Measurements from ENCODE around the gene RPL3. TPM values are rescaled to one million over a fixed set of nuclear protein-coding genes. Genes with fewer than 3 reads are reported as not detected.

RPL3 gene
- total RNA-seq, 1 donor from 2014 or later: 1,479 TPM

DNA sequence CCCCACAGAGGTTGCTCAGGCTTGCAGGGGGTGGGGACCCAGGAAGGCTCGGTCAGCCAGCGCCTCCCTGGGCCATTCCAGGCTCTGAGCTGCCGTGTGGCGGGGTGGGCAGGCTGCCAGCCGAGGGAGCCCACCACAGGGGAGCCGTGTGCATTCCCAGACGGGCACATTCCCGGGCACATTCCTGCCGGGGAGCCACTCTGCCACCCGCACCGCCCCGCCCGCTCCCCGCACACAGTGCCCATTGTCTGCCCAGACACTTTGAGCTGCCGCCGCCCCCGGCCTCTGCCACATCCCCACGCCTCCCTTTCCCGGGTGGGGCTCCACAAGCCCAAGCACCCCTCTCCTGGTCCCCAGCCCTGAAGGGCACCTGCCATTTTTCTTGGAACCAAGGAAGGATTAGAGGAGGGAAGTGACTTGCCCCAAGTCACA, 27.4 kb downstream of the RPL3 start:
- H3K27me3 ChIP-seq: no peaks in the 10 kb centered on the region
- H3K4me3 ChIP-seq: no peak overlapping the region
- no peaks in the 10 kb centered on the region for H3K9me3 ChIP-seq
- H3K36me3 ChIP-seq: no peaks in the 10 kb centered on the region
- peaks cover 6 to 10% of the 10 kb centered on the region in 2 donors for H3K4me1 ChIP-seq
- no peak for DNase-seq (ENCODE audit: low spot score in 2 of 2)
- TF ChIP-seq, protein P1, sequence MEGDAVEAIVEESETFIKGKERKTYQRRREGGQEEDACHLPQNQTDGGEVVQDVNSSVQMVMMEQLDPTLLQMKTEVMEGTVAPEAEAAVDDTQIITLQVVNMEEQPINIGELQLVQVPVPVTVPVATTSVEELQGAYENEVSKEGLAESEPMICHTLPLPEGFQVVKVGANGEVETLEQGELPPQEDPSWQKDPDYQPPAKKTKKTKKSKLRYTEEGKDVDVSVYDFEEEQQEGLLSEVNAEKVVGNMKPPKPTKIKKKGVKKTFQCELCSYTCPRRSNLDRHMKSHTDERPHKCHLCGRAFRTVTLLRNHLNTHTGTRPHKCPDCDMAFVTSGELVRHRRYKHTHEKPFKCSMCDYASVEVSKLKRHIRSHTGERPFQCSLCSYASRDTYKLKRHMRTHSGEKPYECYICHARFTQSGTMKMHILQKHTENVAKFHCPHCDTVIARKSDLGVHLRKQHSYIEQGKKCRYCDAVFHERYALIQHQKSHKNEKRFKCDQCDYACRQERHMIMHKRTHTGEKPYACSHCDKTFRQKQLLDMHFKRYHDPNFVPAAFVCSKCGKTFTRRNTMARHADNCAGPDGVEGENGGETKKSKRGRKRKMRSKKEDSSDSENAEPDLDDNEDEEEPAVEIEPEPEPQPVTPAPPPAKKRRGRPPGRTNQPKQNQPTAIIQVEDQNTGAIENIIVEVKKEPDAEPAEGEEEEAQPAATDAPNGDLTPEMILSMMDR (IDR thresholded peaks at IDR 0.05): no peak
- intact Hi-C loops (cut with DNase I): no loop called here
- peak overlapping the region; percentile 28 to 51 for H3K27ac ChIP-seq

DNA sequence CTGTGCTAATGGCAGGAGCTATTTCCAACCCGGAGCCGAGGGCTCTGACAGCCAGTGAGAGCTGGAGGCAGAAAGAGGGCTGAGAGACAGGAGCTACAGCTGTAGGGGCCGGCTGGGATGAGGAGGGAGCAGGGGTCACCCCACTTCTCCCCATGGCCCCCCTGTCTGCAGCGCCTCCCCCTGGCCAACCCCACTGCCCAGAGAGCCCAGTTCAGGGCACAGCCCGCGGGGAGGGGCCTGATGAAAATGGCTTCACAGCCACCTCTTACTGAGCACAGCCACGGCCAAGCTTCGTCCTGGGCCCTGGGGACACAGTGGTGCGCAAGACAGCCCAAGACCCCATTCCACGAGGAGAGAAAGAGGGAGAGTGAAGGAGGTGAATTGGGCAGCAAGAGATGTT, 27.9 kb downstream of the RPL3 start:
- intact Hi-C loops (cut with DNase I): no loop called here
- no peak for DNase-seq (ENCODE audit: low spot score in 2 of 2)
- H3K4me3 ChIP-seq: no peak overlapping the region
- peak overlapping the region in 1 of 2 donors; percentile 51 for H3K27ac ChIP-seq
- no peaks in the 10 kb centered on the region for H3K27me3 ChIP-seq
- peaks cover 2 to 5% of the 10 kb centered on the region in 2 donors for H3K4me1 ChIP-seq
- H3K9me3 ChIP-seq: no peaks in the 10 kb centered on the region
- TF ChIP-seq, protein P1 (IDR thresholded peaks at IDR 0.05): no peak
- no peaks in the 10 kb centered on the region for H3K36me3 ChIP-seq

GRCh38 chr22:39290724-39291161, 28.7 kb downstream of the RPL3 start:
- H3K36me3 ChIP-seq: no peaks in the 10 kb centered on the region
- no peaks in the 10 kb centered on the region for H3K27me3 ChIP-seq
- peak in 1 of 2 donors; percentile 75 for DNase-seq (ENCODE audit: low spot score in 2 of 2)
- peaks cover 2 to 5% of the 10 kb centered on the region in 2 donors for H3K4me1 ChIP-seq
- no peak overlapping the region for H3K4me3 ChIP-seq
- H3K9me3 ChIP-seq: no peaks in the 10 kb centered on the region
- H3K27ac ChIP-seq: no peak overlapping the region
- TF ChIP-seq, protein P1 (IDR thresholded peaks at IDR 0.05): no peak
- intact Hi-C loops (cut with DNase I): no loop called here

DNA sequence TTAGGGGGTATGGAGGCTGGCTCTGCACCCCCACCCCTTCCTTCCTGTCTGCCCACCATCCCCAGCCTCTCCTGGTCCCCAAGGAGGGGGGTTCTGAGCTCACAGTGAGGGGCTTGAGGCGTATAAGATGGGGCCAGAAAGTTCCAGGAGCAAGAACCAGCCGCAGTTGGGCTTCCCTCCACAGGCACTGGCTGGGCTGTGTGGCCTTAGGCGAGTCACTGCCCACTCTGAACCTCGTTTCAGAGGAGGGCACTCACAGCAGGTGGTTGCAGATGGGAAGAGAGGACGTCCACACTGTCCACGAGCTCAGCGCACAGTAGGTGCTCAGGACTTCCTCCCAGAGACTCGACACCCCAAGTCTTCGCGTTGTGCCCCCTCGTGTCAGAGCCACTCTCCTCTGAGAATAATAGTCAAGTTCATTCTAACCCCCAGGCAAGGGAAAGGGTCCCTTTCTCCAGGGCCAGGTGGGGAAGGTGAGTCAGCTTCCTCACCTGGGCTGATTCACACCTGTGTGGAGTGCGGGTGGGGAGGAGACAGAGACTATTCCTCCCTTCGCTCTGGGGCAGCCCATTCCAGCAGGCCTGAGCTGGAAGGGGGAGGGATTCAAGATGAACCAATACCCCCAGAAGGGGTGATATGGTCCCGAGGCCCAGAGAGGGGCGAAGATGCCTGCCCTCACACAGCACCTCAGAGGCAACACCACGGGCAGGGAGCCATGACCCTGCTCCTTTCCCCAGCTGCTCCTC, 29.3 kb downstream of the RPL3 start:
- H3K27me3 ChIP-seq: no peaks in the 10 kb centered on the region
- no peak overlapping the region for H3K27ac ChIP-seq
- no peak for DNase-seq (ENCODE audit: low spot score in 2 of 2)
- intact Hi-C loops (cut with DNase I): no loop called here
- TF ChIP-seq, protein P1 (IDR thresholded peaks at IDR 0.05): no peak
- H3K36me3 ChIP-seq: no peaks in the 10 kb centered on the region
- peaks cover 0 to 2% of the 10 kb centered on the region in 2 donors for H3K9me3 ChIP-seq
- peaks cover 2 to 5% of the 10 kb centered on the region in 2 donors for H3K4me1 ChIP-seq
- no peak overlapping the region for H3K4me3 ChIP-seq

DNA sequence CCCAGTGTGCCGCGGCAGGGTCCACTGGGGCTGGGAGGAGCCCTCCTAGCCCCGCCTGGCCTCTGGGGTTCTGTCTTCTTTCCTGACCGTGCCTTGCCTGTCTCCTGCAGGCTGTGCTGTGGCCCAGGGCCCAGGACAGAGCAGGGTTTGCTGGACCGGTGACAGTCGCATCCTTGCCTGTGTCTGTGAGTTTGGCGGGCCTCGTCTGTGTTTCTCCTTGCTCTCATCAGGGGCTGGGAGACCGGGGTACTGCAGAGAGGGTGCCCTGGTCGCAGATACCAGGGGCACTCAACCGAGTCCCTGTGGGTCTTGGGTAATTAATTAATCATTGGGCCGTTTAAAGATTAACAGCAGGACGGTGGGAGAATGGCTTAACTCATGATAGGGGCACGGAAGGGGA, 29.9 kb downstream of the RPL3 start:
- intact Hi-C loops (cut with DNase I): no loop called here
- TF ChIP-seq, protein P1 (IDR thresholded peaks at IDR 0.05): no peak
- Histone ChIP-seq H3K27ac (no peak overlapping the region), H3K36me3 (no peaks in the 10 kb centered on the region), H3K9me3 (peaks cover 0 to 8% of the 10 kb centered on the region in 2 donors), H3K27me3 (no peaks in the 10 kb centered on the region), H3K4me3 (no peak overlapping the region), H3K4me1 (peaks cover 2 to 5% of the 10 kb centered on the region in 2 donors)
- no peak for DNase-seq (ENCODE audit: low spot score in 2 of 2)

Data from ascending aorta (tissue), 2 donors.